ENCODE data around the gene PCMTD2. TPM values are rescaled to one million over a fixed set of nuclear protein-coding genes. Genes with fewer than 3 reads are reported as not detected.

Gene PCMTD2
- total and polyA plus RNA-seq, 2 of the 13 experiments (the other 11 are each of a cell fraction or from before 2014, with no cell fraction given) = 47.0 to 76.9 TPM

DNA sequence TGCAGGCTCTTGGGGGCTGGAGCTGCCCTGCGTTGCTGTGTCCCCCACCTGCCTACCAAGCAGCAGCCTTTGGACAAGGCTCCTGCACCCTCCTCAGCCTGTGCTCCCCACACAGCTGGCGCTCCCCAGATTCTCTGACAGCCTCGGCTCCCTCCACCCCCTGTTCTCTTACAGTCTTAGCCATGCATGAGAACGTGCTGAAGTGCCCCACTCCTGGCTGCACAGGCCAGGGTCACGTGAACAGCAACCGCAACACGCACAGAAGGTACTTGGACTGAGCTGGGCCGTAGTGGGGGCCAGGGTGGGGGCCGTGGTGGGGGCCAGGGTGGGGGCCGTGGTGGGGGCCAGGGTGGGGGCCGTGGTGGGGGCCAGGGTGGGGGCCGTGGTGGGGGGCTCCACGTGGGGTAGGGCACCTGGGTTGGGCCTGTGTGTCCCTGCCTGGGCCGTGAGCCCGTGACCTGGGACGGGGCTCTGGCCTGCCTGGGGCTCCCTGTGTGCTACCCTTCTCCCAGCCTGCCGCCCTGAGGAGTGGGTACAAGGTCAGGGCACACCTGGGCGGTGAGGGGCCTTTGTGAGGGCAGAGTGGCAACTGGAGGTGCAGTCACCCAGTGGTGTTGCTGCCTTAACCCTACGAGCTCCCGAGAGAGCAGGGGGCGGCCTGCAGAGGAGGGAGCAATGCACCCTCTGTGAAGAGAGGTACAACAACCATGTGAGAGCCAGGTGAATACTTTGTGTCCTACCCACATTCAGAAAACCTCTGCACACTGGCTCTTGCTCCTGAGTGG is 43.5 kb upstream of the PCMTD2 start (continued):
- TF ChIP-seq, protein P1, sequence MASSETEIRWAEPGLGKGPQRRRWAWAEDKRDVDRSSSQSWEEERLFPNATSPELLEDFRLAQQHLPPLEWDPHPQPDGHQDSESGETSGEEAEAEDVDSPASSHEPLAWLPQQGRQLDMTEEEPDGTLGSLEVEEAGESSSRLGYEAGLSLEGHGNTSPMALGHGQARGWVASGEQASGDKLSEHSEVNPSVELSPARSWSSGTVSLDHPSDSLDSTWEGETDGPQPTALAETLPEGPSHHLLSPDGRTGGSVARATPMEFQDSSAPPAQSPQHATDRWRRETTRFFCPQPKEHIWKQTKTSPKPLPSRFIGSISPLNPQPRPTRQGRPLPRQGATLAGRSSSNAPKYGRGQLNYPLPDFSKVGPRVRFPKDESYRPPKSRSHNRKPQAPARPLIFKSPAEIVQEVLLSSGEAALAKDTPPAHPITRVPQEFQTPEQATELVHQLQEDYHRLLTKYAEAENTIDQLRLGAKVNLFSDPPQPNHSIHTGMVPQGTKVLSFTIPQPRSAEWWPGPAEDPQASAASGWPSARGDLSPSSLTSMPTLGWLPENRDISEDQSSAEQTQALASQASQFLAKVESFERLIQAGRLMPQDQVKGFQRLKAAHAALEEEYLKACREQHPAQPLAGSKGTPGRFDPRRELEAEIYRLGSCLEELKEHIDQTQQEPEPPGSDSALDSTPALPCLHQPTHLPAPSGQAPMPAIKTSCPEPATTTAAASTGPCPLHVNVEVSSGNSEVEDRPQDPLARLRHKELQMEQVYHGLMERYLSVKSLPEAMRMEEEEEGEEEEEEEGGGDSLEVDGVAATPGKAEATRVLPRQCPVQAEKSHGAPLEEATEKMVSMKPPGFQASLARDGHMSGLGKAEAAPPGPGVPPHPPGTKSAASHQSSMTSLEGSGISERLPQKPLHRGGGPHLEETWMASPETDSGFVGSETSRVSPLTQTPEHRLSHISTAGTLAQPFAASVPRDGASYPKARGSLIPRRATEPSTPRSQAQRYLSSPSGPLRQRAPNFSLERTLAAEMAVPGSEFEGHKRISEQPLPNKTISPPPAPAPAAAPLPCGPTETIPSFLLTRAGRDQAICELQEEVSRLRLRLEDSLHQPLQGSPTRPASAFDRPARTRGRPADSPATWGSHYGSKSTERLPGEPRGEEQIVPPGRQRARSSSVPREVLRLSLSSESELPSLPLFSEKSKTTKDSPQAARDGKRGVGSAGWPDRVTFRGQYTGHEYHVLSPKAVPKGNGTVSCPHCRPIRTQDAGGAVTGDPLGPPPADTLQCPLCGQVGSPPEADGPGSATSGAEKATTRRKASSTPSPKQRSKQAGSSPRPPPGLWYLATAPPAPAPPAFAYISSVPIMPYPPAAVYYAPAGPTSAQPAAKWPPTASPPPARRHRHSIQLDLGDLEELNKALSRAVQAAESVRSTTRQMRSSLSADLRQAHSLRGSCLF (CRISPR knock-in tag; IDR thresholded peaks at IDR 0.05; ENCODE audit: borderline replicate concordance) = no peak
- TF ChIP-seq, protein P2, sequence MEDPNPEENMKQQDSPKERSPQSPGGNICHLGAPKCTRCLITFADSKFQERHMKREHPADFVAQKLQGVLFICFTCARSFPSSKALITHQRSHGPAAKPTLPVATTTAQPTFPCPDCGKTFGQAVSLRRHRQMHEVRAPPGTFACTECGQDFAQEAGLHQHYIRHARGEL (CRISPR knock-in tag; IDR thresholded peaks at IDR 0.05) = 0 out of 2 replicates have a peak, but pooled peaks have one; percentile 58
- TF ChIP-seq GABPA (IDR thresholded peaks at IDR 0.05; ENCODE audit: low read depth, low read length) (no peak), GABPA (CRISPR knock-in tag; IDR thresholded peaks at IDR 0.05; ENCODE audit: low read depth) (no peak), PTBP1 (IDR thresholded peaks at IDR 0.05; ENCODE audit: low read depth, low read length, poor library complexity, severe bottlenecking) (no peak), ZNF556 (CRISPR knock-in tag; IDR thresholded peaks at IDR 0.05; ENCODE audit: borderline replicate concordance) (0 out of 2 replicates have a peak, but pooled peaks have one; percentile 34), KDM2A (CRISPR knock-in tag; IDR thresholded peaks at IDR 0.05; ENCODE audit: borderline replicate concordance, low read depth) (no peak), BHLHE40 (IDR thresholded peaks at IDR 0.05; ENCODE audit: low read length) (peak; percentile 79), SAP130 (CRISPR knock-in tag; IDR thresholded peaks at IDR 0.05; ENCODE audit: low read depth) (peak; percentile 33; the same call in 1 of the 2 replicates), FOSL1 (CRISPR knock-in tag; IDR thresholded peaks at IDR 0.05; ENCODE audit: borderline replicate concordance) (no peak), ZNF629 (CRISPR knock-in tag; conservative IDR thresholded peaks at IDR 0.05) (peak; percentile 23; the same call in 1 of the 2 replicates), PITX1 (CRISPR knock-in tag; IDR thresholded peaks at IDR 0.05) (peak; percentile 27; the same call in 1 of the 2 replicates), AGO1 (IDR thresholded peaks at IDR 0.05; ENCODE audit: low read depth, low read length, poor library complexity, severe bottlenecking) (peak; percentile 22)
- TF ChIP-seq, protein P3, sequence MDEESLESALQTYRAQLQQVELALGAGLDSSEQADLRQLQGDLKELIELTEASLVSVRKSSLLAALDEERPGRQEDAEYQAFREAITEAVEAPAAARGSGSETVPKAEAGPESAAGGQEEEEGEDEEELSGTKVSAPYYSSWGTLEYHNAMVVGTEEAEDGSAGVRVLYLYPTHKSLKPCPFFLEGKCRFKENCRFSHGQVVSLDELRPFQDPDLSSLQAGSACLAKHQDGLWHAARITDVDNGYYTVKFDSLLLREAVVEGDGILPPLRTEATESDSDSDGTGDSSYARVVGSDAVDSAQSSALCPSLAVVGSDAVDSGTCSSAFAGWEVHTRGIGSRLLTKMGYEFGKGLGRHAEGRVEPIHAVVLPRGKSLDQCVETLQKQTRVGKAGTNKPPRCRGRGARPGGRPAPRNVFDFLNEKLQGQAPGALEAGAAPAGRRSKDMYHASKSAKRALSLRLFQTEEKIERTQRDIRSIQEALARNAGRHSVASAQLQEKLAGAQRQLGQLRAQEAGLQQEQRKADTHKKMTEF (CRISPR knock-in tag; IDR thresholded peaks at IDR 0.05) = no peak
- TF ChIP-seq, protein P4, sequence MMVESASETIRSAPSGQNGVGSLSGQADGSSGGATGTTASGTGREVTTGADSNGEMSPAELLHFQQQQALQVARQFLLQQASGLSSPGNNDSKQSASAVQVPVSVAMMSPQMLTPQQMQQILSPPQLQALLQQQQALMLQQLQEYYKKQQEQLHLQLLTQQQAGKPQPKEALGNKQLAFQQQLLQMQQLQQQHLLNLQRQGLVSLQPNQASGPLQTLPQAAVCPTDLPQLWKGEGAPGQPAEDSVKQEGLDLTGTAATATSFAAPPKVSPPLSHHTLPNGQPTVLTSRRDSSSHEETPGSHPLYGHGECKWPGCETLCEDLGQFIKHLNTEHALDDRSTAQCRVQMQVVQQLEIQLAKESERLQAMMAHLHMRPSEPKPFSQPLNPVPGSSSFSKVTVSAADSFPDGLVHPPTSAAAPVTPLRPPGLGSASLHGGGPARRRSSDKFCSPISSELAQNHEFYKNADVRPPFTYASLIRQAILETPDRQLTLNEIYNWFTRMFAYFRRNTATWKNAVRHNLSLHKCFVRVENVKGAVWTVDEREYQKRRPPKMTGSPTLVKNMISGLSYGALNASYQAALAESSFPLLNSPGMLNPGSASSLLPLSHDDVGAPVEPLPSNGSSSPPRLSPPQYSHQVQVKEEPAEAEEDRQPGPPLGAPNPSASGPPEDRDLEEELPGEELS (CRISPR knock-in tag; IDR thresholded peaks at IDR 0.05) = no peak
- TF ChIP-seq, protein P5, sequence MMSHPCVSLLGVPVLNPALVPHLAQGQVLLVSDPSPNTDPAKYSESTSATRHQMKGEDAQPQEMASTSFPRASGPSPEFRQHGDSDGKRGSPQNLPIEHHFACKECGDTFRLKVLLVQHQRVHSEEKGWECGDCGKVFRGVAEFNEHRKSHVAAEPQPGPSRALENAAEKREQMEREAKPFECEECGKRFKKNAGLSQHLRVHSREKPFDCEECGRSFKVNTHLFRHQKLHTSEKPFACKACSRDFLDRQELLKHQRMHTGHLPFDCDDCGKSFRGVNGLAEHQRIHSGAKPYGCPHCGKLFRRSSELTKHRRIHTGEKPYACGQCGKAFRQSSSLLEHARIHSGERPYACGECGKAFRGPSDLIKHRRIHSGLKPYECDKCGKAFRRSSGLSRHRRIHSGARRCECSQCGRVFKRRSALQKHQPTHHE (CRISPR knock-in tag; IDR thresholded peaks at IDR 0.05; ENCODE audit: borderline replicate concordance) = no peak
- TF ChIP-seq, protein P6, sequence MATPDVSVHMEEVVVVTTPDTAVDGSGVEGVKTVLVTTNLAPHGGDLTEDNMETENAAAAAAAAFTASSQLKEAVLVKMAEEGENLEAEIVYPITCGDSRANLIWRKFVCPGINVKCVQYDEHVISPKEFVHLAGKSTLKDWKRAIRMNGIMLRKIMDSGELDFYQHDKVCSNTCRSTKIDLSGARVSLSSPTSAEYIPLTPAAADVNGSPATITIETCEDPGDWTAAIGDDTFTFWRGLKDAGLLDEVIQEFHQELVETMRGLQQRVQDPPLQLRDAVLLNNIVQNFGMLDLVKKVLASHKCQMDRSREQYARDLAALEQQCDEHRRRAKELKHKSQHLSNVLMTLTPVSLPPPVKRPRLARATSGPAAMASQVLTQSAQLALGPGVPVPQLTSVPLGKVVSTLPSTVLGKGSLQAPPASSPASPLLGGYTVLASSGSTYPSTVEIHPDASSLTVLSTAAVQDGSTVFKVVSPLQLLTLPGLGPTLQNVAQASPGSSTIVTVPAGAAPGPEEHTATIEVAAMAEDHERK (CRISPR knock-in tag; IDR thresholded peaks at IDR 0.05; ENCODE audit: low read depth) = no peak
